ENCODE data around the gene PHLPP1.

The PHLPP1 gene

DNA sequence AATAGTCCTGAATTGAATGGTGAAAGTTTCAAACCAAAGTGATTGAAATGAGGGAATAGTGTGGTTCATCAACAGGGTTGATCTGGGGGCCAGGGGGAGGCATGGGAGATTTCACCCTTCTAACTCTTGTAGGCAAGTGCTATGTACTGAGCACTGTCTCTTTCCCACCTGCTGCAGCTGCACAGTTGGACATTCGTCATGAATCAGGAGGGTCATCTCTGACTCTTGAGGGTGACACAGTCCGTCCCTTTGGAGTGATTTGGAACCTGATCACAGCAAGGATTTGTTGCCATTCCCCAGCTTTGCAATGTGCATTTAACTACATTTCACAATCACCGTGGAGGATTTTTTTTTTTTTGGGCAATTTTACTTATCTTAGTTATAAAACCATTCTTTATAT lies 224.6 kb downstream of the PHLPP1 start:
- DNase-seq (ENCODE audit: low read depth) = no peak
- TF ChIP-seq, protein P1, sequence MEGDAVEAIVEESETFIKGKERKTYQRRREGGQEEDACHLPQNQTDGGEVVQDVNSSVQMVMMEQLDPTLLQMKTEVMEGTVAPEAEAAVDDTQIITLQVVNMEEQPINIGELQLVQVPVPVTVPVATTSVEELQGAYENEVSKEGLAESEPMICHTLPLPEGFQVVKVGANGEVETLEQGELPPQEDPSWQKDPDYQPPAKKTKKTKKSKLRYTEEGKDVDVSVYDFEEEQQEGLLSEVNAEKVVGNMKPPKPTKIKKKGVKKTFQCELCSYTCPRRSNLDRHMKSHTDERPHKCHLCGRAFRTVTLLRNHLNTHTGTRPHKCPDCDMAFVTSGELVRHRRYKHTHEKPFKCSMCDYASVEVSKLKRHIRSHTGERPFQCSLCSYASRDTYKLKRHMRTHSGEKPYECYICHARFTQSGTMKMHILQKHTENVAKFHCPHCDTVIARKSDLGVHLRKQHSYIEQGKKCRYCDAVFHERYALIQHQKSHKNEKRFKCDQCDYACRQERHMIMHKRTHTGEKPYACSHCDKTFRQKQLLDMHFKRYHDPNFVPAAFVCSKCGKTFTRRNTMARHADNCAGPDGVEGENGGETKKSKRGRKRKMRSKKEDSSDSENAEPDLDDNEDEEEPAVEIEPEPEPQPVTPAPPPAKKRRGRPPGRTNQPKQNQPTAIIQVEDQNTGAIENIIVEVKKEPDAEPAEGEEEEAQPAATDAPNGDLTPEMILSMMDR (IDR thresholded peaks at IDR 0.05; ENCODE audit: insufficient read depth, low read depth, low read length, missing control alignments) = no peak
- no peak overlapping the region for H3K4me3 ChIP-seq (ENCODE audit: low read length)

DNA sequence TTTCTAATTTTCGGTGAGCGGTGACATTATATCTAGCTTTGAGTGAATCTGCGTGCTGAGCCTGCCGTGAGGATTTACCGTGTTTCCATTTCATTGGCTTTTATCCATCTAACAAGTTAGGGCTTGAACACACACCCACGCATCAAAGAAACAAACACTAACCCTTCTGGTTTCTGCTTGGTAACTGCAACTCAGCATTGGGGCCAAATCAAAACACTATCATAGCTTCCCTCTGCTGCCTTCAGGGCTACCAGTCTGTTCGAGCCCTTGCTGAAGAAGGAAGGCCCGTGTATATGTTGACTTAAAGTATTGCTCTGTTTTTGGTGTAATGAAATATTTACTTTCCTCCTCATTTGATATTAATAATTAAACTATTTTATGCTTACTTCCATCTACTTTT lies 227.2 kb downstream of the PHLPP1 start:
- TF ChIP-seq, protein P1 (IDR thresholded peaks at IDR 0.05; ENCODE audit: insufficient read depth, low read depth, low read length, missing control alignments) = no peak
- H3K4me3 ChIP-seq (ENCODE audit: low read length) = no peak overlapping the region
- peak; percentile 93 for DNase-seq (ENCODE audit: low read depth)

DNA sequence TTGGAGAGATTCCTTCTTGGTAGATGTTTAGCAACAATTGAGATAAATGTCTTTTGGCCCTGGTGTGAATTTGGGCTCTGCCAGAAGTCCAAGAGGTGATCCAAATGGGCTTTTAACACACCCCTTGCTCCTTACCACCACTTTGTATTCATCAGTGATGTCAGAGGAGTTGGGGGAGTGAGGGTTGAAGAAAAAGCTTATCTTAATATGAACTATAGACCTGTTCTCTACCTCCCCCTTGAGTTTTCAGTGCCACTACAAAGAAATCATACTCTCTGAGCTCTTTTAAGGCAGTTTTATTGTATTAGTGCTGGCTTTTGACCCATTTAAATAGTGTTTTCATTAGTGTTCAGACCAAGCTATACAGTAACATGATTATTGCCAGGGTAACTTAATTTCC lies 229.1 kb downstream of the PHLPP1 start:
- no peak overlapping the region for H3K4me3 ChIP-seq (ENCODE audit: low read length)
- TF ChIP-seq, protein P1 (IDR thresholded peaks at IDR 0.05; ENCODE audit: insufficient read depth, low read depth, low read length, missing control alignments) = no peak
- DNase-seq (ENCODE audit: low read depth) = no peak

DNA sequence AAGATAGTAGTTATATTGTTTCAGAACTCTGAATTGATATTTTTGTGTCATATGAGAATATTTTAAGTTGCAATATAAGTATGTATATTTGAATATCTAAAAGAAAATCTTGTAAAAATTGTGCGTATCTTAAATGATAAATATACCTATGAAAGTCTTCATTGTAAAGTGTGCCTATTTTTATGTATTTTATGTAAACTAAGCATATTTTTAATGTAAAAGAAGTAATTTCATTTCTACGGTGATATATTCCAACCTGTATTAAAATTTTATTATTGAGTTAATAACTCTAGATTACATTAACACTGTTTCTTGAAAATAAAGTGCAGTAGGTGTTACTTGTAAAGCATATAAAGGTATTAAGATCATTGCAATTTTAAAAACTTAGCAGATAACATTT lies 233.4 kb downstream of the PHLPP1 start:
- no peak for DNase-seq (ENCODE audit: low read depth)
- TF ChIP-seq, protein P1 (IDR thresholded peaks at IDR 0.05; ENCODE audit: insufficient read depth, low read depth, low read length, missing control alignments) = no peak
- H3K4me3 ChIP-seq (ENCODE audit: low read length) = no peak overlapping the region

DNA sequence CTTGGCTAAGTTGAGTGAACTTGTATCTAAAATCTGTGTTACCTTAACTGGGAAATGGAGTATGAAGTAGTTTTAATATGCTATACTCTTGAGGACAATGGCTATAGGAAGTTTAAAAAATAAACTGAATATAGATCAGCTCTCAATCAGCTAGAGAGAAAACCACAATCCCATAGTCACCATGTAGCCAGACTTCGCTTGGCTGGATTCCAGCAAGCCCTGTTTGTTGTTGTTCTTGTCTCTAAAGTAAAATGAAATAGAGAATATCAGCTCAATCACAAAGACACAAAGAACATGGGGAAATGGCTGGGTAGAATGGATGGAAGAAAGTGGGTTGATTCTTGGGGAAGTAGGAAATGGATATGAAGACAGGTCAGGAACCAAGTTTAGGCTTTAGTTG lies 234.9 kb downstream of the PHLPP1 start:
- TF ChIP-seq, protein P1 (IDR thresholded peaks at IDR 0.05; ENCODE audit: insufficient read depth, low read depth, low read length, missing control alignments) = no peak

DNA sequence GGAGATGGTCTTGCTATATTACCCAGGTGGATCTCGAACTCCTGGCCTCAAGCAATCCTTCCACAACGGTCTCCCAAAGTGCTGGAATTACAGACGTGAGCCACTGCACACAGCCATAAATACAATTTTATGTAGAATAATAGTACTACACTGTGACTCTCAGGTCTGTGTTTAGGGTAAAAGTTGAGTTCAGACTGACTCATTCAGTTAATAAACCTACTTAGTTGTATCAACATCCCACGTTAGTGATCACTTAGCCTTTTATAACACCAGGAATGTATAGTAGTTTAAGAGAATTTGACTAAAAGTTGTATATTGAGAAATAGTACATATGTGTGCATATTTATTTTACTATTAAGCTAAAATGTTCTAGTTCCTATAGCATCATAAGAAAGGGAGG lies 237.5 kb downstream of the PHLPP1 start:
- TF ChIP-seq, protein P1 (IDR thresholded peaks at IDR 0.05; ENCODE audit: insufficient read depth, low read depth, low read length, missing control alignments) = no peak
- no peak for DNase-seq (ENCODE audit: low read depth)
- H3K4me3 ChIP-seq (ENCODE audit: low read length) = no peak overlapping the region

More for the DNA sequence above, 234.9 kb downstream of the PHLPP1 start:
- H3K4me3 ChIP-seq (ENCODE audit: low read length) = no peak overlapping the region
- no peak for DNase-seq (ENCODE audit: low read depth)

DNA sequence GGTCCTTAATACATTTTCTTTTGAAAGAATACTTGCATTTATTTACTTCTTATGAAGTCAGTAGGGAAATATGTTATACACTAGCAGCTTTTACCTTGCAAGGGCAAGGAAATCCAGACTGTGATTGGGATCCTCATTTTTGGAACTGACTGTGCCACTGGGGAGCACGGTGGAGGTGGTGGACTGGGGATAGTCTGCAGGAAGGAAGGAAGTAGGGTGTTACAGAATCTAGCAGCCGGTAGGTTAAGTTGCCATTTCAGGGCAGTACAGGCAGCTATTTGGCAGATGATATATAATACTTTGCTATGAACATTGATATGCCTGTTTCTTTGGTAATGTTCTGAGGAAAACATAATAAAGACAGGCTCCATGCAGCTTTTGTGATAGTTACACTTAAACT lies 238.3 kb downstream of the PHLPP1 start:
- DNase-seq (ENCODE audit: low read depth) = no peak
- TF ChIP-seq, protein P1 (IDR thresholded peaks at IDR 0.05; ENCODE audit: insufficient read depth, low read depth, low read length, missing control alignments) = no peak
- H3K4me3 ChIP-seq (ENCODE audit: low read length) = no peak overlapping the region
